ENCODE data around the gene SLC10A4. TPM values are rescaled to one million over a fixed set of nuclear protein-coding genes. Genes with fewer than 3 reads are reported as not detected.

SLC10A4 gene
- total and polyA plus RNA-seq, 2 of the 4 experiments (the other 2 are of a cell fraction), result not detected

DNA sequence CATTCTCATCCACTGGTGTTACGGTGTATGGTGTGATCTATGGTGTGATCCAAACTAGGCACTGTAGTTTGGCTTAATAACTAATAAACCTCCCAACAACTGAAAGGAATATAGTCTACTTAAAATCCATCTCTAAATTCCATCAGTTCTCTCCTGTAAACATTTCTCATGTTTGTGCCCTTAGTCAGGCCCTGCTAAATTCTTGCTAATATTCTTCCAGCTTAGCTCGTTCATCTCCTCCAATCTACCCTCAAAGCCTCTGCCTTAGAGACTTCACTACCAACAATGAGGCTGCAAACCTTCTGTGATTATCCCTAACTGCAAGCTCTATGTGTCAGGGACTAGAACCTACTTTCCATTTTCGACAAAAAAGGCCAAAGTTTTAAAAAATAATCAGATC is 35.0 kb downstream of the SLC10A4 start:
- Histone ChIP-seq H3K27me3 (ENCODE audit: control insufficient read depth, insufficient read depth, low read length) (no peaks in the 10 kb centered on the region), H4K5ac (ENCODE audit: low read depth, low read length) (no peak overlapping the region), H2BK120ac (ENCODE audit: low read depth, low read length) (no peak overlapping the region; the same call in 1 of the 2 replicates), H2BK15ac (ENCODE audit: low read depth, low read length) (no peak overlapping the region), H3K4me1 (ENCODE audit: control insufficient read depth, insufficient read depth, low read length) (peaks cover 2% of the 10 kb centered on the region), H2AFZ (replicated peaks; ENCODE audit: low read length, poor library complexity) (no peak overlapping the region), H3K4me2 (ENCODE audit: low read depth, low read length) (no peak overlapping the region), H3K18ac (ENCODE audit: low read depth, low read length) (no peak overlapping the region), H3K4me3 (ENCODE audit: insufficient read depth, low read depth, low read length) (no peak overlapping the region), H3K23ac (ENCODE audit: low read depth, low read length) (no peak overlapping the region), H3K14ac (replicated peaks; ENCODE audit: low read depth, low read length) (peak overlapping the region; percentile 30; the same call in 1 of the 2 replicates), H3K27ac (ENCODE audit: insufficient read depth, low read length) (no peak overlapping the region), H2BK5ac (ENCODE audit: low read depth, low read length, poor library complexity, severe bottlenecking) (no peak overlapping the region), H4K8ac (ENCODE audit: low read depth in 2 of 2, low read length in 2 of 2) (no peak overlapping the region), H2BK20ac (ENCODE audit: low read depth, low read length) (no peak overlapping the region), H3K36me3 (ENCODE audit: control insufficient read depth, insufficient read depth, low read length) (peaks cover 24% of the 10 kb centered on the region), H3K9me3 (ENCODE audit: control insufficient read depth, insufficient read depth, low read length) (no peaks in the 10 kb centered on the region), H3K4ac (ENCODE audit: low read depth, low read length) (peak overlapping the region; percentile 39; the same call in 1 of the 2 replicates), H2AK5ac (ENCODE audit: low read depth, low read length) (no peak overlapping the region), H4K91ac (ENCODE audit: insufficient read depth, low read depth, low read length) (no peak overlapping the region), H3K9ac (ENCODE audit: low read depth, low read length) (no peak overlapping the region), H2AK9ac (replicated peaks; ENCODE audit: low read depth, low read length, poor library complexity) (no peak overlapping the region), H3K9me1 (ENCODE audit: insufficient read depth, low read length) (peaks cover 7% of the 10 kb centered on the region; the same call in 1 of the 2 replicates), H3K56ac (ENCODE audit: extremely low read depth, insufficient read depth, low read length) (no peak overlapping the region), H4K20me1 (ENCODE audit: insufficient read depth, low read length) (no peaks in the 10 kb centered on the region), H3K79me1 (ENCODE audit: low read depth in 1 of 2, low read length in 2 of 2) (no peaks in the 10 kb centered on the region)
- intact Hi-C loops (cut with micrococcal nuclease), result no loop called here
- TF ChIP-seq NFE2L2 (IDR thresholded peaks at IDR 0.05; ENCODE audit: low read depth, low read length) (no peak), POLR2A (IDR thresholded peaks at IDR 0.05; ENCODE audit: low read depth, low read length) (no peak), RFX5 (IDR thresholded peaks at IDR 0.05; ENCODE audit: low read depth, low read length) (no peak), BHLHE40 (IDR thresholded peaks at IDR 0.05; ENCODE audit: low read depth, low read length) (no peak), CEBPB (IDR thresholded peaks at IDR 0.05; ENCODE audit: low read depth, low read length) (no peak)
- TF ChIP-seq, protein P1, sequence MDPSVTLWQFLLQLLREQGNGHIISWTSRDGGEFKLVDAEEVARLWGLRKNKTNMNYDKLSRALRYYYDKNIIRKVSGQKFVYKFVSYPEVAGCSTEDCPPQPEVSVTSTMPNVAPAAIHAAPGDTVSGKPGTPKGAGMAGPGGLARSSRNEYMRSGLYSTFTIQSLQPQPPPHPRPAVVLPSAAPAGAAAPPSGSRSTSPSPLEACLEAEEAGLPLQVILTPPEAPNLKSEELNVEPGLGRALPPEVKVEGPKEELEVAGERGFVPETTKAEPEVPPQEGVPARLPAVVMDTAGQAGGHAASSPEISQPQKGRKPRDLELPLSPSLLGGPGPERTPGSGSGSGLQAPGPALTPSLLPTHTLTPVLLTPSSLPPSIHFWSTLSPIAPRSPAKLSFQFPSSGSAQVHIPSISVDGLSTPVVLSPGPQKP (IDR thresholded peaks at IDR 0.05; ENCODE audit: borderline replicate concordance, low read depth, low read length), result no peak
- TF ChIP-seq, protein P2, sequence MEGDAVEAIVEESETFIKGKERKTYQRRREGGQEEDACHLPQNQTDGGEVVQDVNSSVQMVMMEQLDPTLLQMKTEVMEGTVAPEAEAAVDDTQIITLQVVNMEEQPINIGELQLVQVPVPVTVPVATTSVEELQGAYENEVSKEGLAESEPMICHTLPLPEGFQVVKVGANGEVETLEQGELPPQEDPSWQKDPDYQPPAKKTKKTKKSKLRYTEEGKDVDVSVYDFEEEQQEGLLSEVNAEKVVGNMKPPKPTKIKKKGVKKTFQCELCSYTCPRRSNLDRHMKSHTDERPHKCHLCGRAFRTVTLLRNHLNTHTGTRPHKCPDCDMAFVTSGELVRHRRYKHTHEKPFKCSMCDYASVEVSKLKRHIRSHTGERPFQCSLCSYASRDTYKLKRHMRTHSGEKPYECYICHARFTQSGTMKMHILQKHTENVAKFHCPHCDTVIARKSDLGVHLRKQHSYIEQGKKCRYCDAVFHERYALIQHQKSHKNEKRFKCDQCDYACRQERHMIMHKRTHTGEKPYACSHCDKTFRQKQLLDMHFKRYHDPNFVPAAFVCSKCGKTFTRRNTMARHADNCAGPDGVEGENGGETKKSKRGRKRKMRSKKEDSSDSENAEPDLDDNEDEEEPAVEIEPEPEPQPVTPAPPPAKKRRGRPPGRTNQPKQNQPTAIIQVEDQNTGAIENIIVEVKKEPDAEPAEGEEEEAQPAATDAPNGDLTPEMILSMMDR (conservative IDR thresholded peaks at IDR 0.05; ENCODE audit: low read depth, low read length), result no peak
- DNase-seq (peak; percentile 46), ATAC-seq (ENCODE audit: low read depth) (peak; percentile 94)
- WGBS, 2 experiments (ENCODE audit: extremely low coverage in 2 of 2, insufficient read length in 1 of 2), result 17% methylated on average over 1 of the region's 3 CpGs; no CpG with 5 or more reads in 1 of the 2 experiments
- no TSS peak for BruUV-seq (replicated peaks)
- CTCF ChIA-PET, result interaction anchor here (0.6 kb wide), 1 partner anchor 32 kb away, joined by 3 read pairs; no protein-coding TSS in a partner anchor
- in situ Hi-C loops (cut with MboI; ENCODE audit: low sequenced_read_pairs), result no loop called here
- dilution Hi-C loops (cut with HindIII; ENCODE audit: low sequenced_read_pairs, unreplicated experiment), result no loop called here
- POLR2A ChIA-PET (ENCODE audit: unreplicated experiment), result no interaction called here
